Ishikawa (cell line): ENCODE data around the gene PF4V1.

ENCODE experiments used
- CEBPB ChIP-seq: IDR thresholded peaks from 2 replicates; pipeline ENCODE4 v1.6.1; 2012
- CREB1 ChIP-seq: IDR thresholded peaks from 2 replicates; pipeline ENCODE4 v1.6.1; 2012; ENCODE audit warnings: low read depth
- EGR1 ChIP-seq: IDR thresholded peaks from 2 replicates; pipeline ENCODE4 v1.6.1; 2012
- EP300 ChIP-seq: IDR thresholded peaks from 2 replicates; pipeline ENCODE4 v1.6.1; 2012; ENCODE audit warnings: borderline replicate concordance
- MAX ChIP-seq: IDR thresholded peaks from 2 replicates; pipeline ENCODE4 v1.6.1; 2012
- NFIC ChIP-seq: IDR thresholded peaks from 2 replicates; pipeline ENCODE4 v1.6.1; 2012
- REST ChIP-seq: IDR thresholded peaks from 2 replicates; pipeline ENCODE4 v1.6.1; 2012; ENCODE audit warnings: low read depth, mild to moderate bottlenecking
- TAF1 ChIP-seq: IDR thresholded peaks from 2 replicates; pipeline ENCODE4 v1.6.1; 2012; ENCODE audit warnings: low read depth, mild to moderate bottlenecking
- TCF12 ChIP-seq: IDR thresholded peaks from 2 replicates; pipeline ENCODE4 v1.6.1; 2012; ENCODE audit warnings: low read depth
- USF1 ChIP-seq: IDR thresholded peaks from 2 replicates; pipeline ENCODE4 v1.6.1; 2012
- YY1 ChIP-seq: IDR thresholded peaks from 2 replicates; pipeline ENCODE4 v1.6.1; 2012; ENCODE audit warnings: low read depth
- ZBTB7A ChIP-seq: IDR thresholded peaks from 2 replicates; pipeline ENCODE4 v1.6.1; 2012; ENCODE audit warnings: low read depth

- no peak for TF ChIP-seq EP300
- no peak for TF ChIP-seq NFIC
- TF ChIP-seq EGR1 = no peak
- no peak for TF ChIP-seq YY1
- TF ChIP-seq REST = no peak
- no peak for TF ChIP-seq TCF12
- TF ChIP-seq MAX = no peak
- TF ChIP-seq CEBPB = no peak
- TF ChIP-seq TAF1 = no peak
- no peak for TF ChIP-seq CREB1
- no peak for TF ChIP-seq ZBTB7A
- no peak for TF ChIP-seq USF1
Observed at GRCh38 chr4:73844806-73845205, 8.3 kb upstream of the PF4V1 start.
